ENCODE measurements around the gene NOTCH1.

NOTCH1 gene

DNA sequence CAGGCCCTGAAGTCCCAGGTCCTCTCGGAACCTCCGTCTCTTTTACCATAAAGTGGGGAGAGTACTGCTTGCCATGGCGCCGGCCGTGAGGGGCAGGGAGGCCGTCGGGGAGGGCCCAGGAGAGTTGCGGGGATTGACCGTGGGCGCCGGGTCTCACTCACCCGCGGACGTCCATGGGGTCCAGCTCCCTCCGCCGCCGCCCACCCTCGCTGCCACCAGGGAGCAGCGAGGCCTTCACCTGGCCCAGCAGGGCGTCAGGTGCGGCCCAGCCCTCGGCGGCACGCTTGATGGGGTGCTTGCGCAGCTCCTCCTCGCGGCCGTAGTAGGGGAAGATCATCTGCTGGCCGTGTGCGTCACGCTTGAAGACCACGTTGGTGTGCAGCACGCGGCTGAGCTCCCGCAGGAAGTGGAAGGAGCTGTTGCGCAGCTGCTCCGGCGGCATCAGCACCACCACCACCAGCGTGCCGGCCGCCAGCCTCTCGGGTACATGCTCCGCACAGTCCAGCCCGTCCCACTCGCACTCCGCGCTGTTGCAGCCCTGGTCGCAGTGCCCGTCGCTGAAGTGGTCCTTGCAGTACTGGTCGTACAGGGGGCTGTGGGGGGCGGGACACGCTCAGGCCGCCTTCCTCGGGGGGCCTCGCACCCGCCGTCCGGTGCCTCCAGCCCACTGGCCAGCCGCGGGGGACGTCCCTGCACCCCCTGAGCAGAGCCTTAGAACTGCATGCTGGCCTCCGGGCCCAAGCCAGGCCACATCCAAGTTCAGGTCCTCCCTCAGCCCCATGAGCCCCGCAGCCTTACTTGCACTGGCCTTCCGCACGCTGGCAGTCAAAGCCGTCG, 41.1 kb downstream of the NOTCH1 start:
- no peak for DNase-seq

- DNase-seq: no peak
Measured at GRCh38 chr9:136502940-136503550, 42.8 kb downstream of the NOTCH1 start.

GRCh38 chr9:136502196-136502595, 43.7 kb downstream of the NOTCH1 start:
- DNase-seq: no peak

- no peak for DNase-seq
Measured at GRCh38 chr9:136501686-136502085, 44.2 kb downstream of the NOTCH1 start.

DNA sequence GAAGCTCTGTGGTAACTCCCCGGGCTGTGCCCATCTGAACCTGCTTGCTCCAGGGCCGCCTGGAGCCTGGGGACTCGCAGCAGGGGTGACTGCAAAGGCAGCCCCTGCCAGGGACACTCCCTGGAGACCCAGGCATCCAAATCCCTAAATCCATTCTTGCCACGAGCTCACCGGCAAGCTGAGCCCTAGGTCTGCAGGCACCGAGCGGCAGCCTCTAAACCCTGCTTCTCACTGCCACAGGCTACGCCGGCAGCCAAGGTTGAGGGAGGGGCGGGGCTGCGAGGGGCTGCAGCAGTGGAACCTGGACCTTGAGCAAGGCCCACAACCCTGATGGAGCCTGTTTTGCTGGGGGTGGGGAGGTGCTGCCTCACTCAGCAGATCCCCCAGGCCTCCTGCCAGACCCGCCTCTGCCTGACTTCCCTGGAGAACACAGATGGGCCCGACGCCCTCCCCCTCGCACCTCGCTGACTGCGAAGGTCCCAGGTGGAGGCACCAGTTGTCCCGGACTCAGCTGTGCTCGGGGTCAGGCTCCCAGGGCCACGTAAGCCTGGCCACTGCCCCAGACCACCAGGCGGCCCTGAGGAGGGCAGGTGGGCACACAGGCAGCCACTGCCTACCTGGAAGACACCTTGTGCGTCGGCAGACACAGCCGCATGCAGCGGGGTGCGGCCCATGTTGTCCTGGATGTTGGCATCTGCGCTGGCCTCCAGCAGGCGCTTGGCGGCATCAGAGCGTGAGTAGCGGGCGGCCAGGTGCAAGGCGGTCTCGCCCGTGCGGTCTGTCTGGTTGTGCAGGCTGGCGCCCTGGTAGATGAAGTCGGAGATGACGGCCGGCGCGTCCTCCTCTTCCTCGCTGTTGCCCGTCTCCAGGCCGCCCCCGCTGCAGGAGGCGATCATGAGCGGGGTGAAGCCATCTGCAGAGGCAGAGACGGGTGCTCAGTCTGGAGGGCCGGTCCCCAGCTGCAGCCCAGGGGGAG, 45.6 kb downstream of the NOTCH1 start:
- DNase-seq: no peak

- DNase-seq: peak in 1 of 51 donors; percentile 14
Measured at GRCh38 chr9:136499071-136499934, 46.5 kb downstream of the NOTCH1 start.

- DNase-seq: no peak
Measured at GRCh38 chr9:136497916-136498695, 47.7 kb downstream of the NOTCH1 start.

DNA sequence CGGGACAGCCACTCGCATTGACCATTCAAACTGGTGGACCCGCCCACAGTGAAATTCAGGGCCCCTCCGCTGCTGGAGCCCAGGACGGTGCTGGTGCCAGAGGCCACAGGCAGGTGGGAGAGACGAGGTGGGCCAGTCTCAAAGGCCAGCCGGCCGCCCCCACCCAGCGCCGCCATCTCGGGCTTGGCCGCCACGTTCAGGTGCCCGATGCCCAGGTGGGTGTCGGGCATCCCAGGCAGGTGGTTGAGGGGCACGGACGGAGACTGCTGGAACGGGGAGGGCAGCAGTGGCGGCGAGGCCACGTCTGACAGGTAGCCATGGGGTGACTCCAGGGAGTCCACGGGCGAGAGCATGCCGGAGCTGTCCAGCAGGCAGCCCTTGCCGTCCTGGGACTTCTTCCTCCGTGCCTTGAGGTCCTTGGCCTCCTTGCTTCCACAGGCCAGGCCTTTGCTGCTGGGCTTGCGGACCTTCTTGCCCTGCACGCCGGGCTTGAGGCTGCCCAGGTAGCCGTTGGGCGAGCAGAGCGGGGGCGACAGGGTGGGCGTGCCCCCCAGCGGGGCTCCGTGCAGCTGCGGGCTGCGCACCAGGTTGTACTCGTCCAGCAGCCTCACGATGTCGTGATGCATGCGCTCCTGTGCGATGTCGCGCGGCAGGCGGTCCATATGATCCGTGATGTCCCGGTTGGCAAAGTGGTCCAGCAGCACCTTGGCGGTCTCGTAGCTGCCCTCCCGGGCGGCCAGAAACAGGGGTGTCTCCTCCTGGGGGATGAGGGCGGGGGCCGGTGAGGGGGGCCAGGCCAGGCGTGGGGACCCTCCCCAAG, 48.8 kb downstream of the NOTCH1 start:
- no peak for DNase-seq

GRCh38 chr9:136496181-136496580, 49.7 kb downstream of the NOTCH1 start:
- no peak for DNase-seq

DNA sequence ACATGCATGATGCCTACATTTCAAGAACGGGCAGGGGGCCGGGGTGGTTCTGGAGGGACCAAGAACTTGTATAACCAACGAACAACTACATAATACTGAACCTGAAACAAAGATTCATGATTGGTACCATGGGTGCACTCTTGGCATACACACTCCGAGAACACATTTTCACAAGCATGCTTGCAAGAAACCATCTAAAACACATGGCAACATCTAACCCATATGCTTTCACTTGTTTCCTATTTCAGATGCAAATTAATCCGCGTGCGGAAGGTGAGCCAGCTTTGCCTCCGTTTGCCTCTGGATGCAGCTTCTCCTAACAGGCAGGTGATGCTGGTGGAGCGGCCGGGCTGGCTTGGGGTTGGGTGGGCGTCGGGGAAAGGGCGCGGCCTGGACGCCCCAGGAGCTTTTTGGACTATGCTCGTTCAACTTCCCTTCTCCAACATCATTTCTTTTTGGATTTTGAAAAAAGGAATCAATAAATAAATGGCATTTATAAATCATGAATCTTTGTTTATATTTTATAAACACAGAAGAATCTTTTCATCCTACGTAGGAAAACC, 50.5 kb downstream of the NOTCH1 start:
- no peak for DNase-seq

GRCh38 chr9:136494531-136495215, 51.2 kb downstream of the NOTCH1 start:
- DNase-seq: peak in 23 of 51 donors; percentile 15 to 74 (median 38)

DNA sequence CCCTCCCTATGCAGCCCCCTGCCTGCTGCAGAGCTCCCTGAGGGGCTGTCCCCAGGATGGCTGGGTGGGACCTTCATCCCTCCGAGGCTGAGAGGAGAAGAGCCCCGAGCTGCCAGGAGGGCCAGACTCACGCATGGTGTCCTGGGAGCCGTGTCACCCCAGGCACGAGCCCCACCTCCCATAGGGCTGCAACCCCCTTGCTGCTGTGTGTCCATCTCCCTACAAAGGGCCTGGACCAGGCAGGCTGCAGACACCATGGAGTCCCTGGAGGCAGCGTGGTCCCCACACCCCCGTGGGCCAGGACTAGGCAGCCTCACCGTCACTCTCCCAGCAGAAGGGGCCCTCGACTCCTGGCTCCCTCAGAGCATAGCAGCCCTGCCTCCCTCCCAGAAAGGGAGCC, 51.8 kb downstream of the NOTCH1 start:
- DNase-seq: no peak

- peak in 16 of 51 donors; percentile 21 to 64 (median 48) for DNase-seq
Measured at GRCh38 chr9:136493567-136493971, 52.3 kb downstream of the NOTCH1 start.

GRCh38 chr9:136492978-136493522, 52.8 kb downstream of the NOTCH1 start:
- no peak for DNase-seq

- DNase-seq: no peak
Measured at GRCh38 chr9:136489731-136490130, 56.1 kb downstream of the NOTCH1 start.

DNA sequence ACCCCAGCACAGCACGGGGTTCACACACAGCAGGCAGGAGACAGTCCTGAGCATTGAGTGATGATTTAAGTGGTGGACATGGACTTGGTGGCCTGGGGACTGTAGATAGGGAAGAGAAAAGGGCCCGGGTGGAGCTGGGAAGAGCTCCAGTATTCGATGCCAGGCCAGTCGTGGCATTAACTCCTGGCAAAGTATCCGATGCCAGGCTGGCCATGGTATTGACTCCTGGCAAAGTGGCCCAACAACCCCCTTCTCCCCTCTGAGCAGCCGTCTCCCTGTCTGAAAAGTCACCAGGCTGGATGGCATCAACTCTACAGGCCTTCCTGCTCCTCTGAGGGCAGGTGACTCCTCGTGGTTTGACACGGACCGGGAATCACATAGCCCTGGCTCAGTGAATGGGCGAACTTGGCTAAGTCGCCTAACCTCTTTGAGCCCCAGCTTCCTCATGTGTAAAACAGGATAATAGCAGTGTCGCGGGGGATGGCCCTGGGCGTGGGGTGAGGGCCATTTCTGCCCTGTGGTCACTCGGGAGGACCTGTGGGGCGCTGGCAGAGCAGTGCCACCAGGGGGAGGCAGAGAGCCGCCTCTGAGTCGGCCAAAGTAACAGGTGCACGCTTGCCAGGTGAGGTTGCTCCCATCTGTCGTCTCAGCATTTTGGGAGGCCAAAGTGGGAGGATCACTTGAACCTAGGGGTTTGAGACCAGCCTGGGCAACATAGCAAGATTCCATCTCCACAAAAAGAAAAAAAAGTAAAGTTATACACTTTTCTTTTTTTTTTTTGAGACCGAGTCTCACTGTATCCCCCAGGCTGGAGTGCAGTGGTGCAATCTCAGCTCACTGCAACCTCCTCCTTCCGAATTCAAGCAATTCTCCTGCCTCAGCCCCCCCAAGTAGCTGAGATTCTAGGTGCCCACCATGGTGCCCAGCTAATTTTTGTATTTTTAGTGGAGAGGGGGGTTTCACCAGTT, 57.3 kb downstream of the NOTCH1 start:
- peak in 43 of 51 donors; percentile 6 to 77 (median 42) for DNase-seq

DNA sequence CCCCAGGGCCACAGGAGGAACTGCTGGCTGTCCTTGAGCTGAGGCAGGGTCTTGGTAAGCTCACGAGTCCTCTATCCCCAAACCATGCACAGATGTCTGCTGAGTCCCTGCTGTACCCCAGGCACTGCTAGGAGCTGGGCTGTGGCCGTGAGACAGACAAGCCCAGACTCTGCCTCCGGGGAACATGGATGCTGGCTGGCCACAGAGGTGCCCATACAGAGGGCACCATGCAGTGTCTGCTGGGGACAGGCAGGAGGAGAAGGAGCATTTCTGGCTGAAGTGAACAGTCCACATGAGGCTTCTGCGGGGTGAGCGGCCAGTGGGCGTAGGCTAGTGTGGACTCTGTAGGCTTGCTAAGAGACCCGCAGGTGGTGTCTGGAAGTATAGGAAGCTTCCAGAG, 58.2 kb downstream of the NOTCH1 start:
- no peak for DNase-seq

Data from hypothalamus (tissue), 51 donors.